Measurements from ENCODE around the gene ZNF280D. TPM values are rescaled to one million over a fixed set of nuclear protein-coding genes. Genes with fewer than 3 reads are reported as not detected.

Gene ZNF280D
- total RNA-seq, 1 experiment from 2014 or later, result 28.7 TPM

GRCh38 chr15:56759450-56759845 lies 26.1 kb upstream of the ZNF280D start:
- Histone ChIP-seq H3K27me3 (replicated peaks; ENCODE audit: control insufficient read depth, insufficient read depth, low read length) (no peaks in the 10 kb centered on the region), H3K36me3 (ENCODE audit: control insufficient read depth, insufficient read depth, low read length) (no peaks in the 10 kb centered on the region), H3K4me3 (ENCODE audit: low read depth, low read length) (no peak overlapping the region), H3K4me1 (no peaks in the 10 kb centered on the region), H3K9me3 (no peaks in the 10 kb centered on the region)
- no peak for DNase-seq
- Mint-ChIP-seq H3K27me3 (ENCODE audit: insufficient read depth, unreplicated experiment) (peaks cover 10% of the 10 kb centered on the region), H3K27ac (ENCODE audit: unreplicated experiment) (no peak overlapping the region), H3K4me1 (ENCODE audit: low read depth, unreplicated experiment) (no peaks in the 10 kb centered on the region), H3K9me3 (ENCODE audit: unreplicated experiment) (no peaks in the 10 kb centered on the region), H3K4me3 (ENCODE audit: unreplicated experiment) (no peak overlapping the region), H3K36me3 (ENCODE audit: insufficient read depth, unreplicated experiment) (no peaks in the 10 kb centered on the region)
- no peak for TF ChIP-seq CTCF (IDR thresholded peaks at IDR 0.05; ENCODE audit: insufficient read depth in 1 of 2, low read depth in 1 of 2, low read length in 1 of 2, severe bottlenecking in 1 of 2, unreplicated experiment in 1 of 2)
- intact Hi-C loops (cut with micrococcal nuclease; ENCODE audit: unreplicated experiment), result no loop called here
- ChIA-PET POLR2A (no interaction called here), CTCF (no interaction called here)
- BruUV-seq (replicated peaks), result no TSS peak

GRCh38 chr15:56758770-56759449 lies 25.6 kb upstream of the ZNF280D start:
- ChIA-PET CTCF (no interaction called here), POLR2A (no interaction called here)
- no peaks in the 10 kb centered on the region for H3K36me3 ChIP-seq (ENCODE audit: control insufficient read depth, insufficient read depth, low read length)
- Mint-ChIP-seq H3K4me3 (ENCODE audit: unreplicated experiment) (no peak overlapping the region), H3K4me1 (ENCODE audit: low read depth, unreplicated experiment) (no peaks in the 10 kb centered on the region), H3K27me3 (ENCODE audit: insufficient read depth, unreplicated experiment) (peaks cover 10% of the 10 kb centered on the region), H3K36me3 (ENCODE audit: insufficient read depth, unreplicated experiment) (no peaks in the 10 kb centered on the region), H3K27ac (ENCODE audit: unreplicated experiment) (no peak overlapping the region), H3K9me3 (ENCODE audit: unreplicated experiment) (no peaks in the 10 kb centered on the region)
- no peaks in the 10 kb centered on the region for H3K9me3 ChIP-seq
- TF ChIP-seq CTCF (IDR thresholded peaks at IDR 0.05; ENCODE audit: insufficient read depth in 1 of 2, low read depth in 1 of 2, low read length in 1 of 2, severe bottlenecking in 1 of 2, unreplicated experiment in 1 of 2), result no peak
- DNase-seq, result no peak
- no peaks in the 10 kb centered on the region for H3K27me3 ChIP-seq (replicated peaks; ENCODE audit: control insufficient read depth, insufficient read depth, low read length)
- intact Hi-C loops (cut with micrococcal nuclease; ENCODE audit: unreplicated experiment), result no loop called here
- no peaks in the 10 kb centered on the region for H3K4me1 ChIP-seq
- no peak overlapping the region for H3K4me3 ChIP-seq (ENCODE audit: low read depth, low read length)
- no TSS peak for BruUV-seq (replicated peaks)

GRCh38 chr15:56757875-56758274 lies 24.6 kb upstream of the ZNF280D start:
- Histone ChIP-seq H3K9me3 (no peaks in the 10 kb centered on the region), H3K4me1 (no peaks in the 10 kb centered on the region), H3K36me3 (ENCODE audit: control insufficient read depth, insufficient read depth, low read length) (no peaks in the 10 kb centered on the region), H3K4me3 (ENCODE audit: low read depth, low read length) (no peak overlapping the region), H3K27me3 (replicated peaks; ENCODE audit: control insufficient read depth, insufficient read depth, low read length) (no peaks in the 10 kb centered on the region)
- no peak for DNase-seq
- Mint-ChIP-seq H3K4me3 (ENCODE audit: unreplicated experiment) (no peak overlapping the region), H3K27me3 (ENCODE audit: insufficient read depth, unreplicated experiment) (peaks cover 10% of the 10 kb centered on the region), H3K36me3 (ENCODE audit: insufficient read depth, unreplicated experiment) (no peaks in the 10 kb centered on the region), H3K4me1 (ENCODE audit: low read depth, unreplicated experiment) (no peaks in the 10 kb centered on the region), H3K9me3 (ENCODE audit: unreplicated experiment) (no peaks in the 10 kb centered on the region), H3K27ac (ENCODE audit: unreplicated experiment) (no peak overlapping the region)
- ChIA-PET CTCF (no interaction called here), POLR2A (no interaction called here)
- TF ChIP-seq CTCF (IDR thresholded peaks at IDR 0.05; ENCODE audit: insufficient read depth in 1 of 2, low read depth in 1 of 2, low read length in 1 of 2, severe bottlenecking in 1 of 2, unreplicated experiment in 1 of 2), result no peak
- no TSS peak for BruUV-seq (replicated peaks)
- intact Hi-C loops (cut with micrococcal nuclease; ENCODE audit: unreplicated experiment), result no loop called here

Measured in Caco-2 (cell line).